ENCODE data around the gene GAL3ST2. TPM values are rescaled to one million over a fixed set of nuclear protein-coding genes. Genes with fewer than 3 reads are reported as not detected.
"Not testable (repeated sequence)": the region's sequence is repeated elsewhere in the genome, so short reads cannot be mapped to it uniquely, and the experiment has no call there.

The GAL3ST2 gene
- total RNA-seq, 1 experiment from 2014 or later: not detected

DNA sequence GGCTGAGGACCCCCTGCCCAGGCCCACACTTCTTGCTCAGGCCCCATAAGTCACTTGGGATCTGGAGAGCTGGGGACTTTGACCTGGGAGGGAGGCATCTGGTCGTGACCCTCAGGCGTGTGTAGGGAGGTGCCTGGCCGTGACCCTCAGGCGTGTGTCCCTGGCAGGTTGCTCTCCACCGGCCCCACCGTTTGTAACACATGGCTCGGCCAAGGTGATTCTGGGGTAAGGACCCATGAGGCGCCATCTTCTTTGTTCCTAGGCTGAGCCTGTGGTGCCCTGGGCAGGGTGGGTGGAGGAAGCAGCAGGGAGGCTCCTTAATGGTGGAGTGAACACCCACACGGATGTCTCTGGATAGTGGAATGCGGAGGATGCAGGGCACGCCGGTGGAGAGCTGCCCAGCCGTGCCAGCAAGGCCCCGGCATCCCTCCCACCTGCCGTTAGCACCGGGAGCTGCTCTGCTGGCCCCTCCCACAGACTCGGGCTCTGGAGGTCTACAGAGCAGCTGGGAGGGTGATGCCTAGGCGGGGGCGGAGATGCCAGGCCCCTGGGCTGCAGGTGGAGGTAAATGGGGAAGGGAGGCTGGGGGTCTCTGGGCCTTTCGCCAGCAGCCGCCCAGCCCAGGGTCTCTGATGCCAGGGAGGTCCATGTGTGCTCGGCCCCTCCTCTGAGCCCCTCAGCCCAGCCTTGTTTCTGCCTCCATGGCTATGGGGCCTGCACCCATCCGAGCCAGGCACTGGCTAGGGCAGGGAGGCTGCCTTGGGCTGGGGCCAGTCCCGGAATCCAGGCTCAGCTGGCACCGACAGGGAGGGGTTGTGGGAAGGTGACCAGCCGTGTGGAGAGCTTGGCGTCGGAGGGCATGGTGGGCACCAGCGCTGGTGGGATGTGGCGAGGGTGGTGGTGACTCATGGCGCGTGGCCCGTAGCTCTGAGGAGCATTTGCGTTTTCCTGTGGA is 1.1 kb upstream of the GAL3ST2 start:
- DNase-seq (ENCODE audit: low read depth, low spot score): no peak
- in situ Hi-C loops (cut with HindIII; ENCODE audit: low pct_unique_long_range_greater_than_20kb, low sequenced_read_pairs): no loop called here

DNA sequence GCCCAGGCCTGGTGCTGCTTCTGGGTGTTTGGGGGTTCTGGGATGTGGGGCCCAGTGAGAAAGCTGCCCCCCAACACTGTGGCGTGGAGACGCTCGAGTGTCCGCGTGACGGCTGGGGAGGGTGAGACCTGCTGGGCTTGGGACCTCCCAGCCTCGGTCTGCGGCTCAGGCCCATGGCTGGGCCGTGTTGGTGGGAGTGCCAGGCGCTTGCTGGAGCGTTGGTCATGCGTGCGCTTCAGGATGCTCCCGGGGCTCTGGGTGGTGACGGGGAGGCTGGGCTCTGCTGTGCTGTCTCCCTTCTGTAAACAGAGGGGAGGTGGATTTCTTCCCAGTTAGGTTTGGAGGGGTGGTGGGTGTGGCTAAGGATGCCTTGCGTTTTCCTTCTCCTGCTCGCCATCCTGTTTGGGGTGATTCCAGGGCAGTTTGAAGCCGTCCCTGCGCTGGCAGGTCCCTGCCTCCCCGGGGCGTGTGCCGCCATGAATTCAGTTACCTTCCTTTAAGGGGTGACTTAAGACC is 606 bp downstream of the GAL3ST2 start:
- no peak for DNase-seq (ENCODE audit: low read depth, low spot score)
- in situ Hi-C loops (cut with HindIII; ENCODE audit: low pct_unique_long_range_greater_than_20kb, low sequenced_read_pairs): no loop called here

DNA sequence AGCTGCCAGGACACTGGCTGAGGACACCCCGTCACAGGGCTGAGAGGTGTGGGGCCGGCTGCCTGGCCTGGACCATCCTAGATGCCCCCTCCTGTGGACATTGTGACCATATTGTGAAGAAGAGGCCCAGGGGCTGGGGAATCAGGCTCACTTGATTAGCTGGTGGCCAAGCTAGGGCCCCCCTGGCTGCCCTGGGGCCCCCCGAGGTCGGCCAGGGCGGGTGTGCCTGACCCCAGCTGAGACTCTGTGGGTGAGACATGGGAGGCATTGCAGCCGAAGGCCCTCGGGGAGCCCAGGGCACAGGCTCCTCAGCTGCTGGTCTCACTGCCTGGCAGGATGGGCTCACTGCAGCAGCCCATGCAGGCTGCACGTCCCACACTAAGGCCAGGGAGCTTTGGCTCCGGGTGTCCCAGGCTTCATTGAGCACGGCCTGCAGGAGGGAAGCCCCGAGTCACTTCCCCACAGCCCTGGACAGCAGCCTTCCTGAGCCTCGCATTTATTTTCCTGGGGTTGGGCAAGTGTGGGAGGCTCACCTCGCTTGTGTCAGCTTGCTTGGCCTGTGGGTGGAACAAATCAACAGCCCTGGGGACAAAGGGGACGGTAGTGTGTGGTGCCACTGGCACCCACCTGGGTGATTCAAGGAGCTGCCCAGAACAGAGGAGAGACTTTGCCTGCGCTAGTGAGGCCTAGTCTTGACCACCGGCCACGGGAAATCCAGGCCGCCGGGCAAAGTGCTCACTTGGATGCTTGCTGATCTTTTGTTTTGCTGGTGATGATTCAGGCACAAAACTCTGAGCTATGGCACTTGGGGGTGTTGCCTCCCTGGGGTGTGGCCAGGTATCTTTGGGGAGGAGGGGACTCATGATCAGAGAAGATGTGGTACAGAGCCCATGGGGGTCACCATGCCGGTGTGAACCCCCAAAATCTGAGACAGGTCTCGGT is 1.3 kb downstream of the GAL3ST2 start:
- DNase-seq (ENCODE audit: low read depth, low spot score): no peak
- in situ Hi-C loops (cut with HindIII; ENCODE audit: low pct_unique_long_range_greater_than_20kb, low sequenced_read_pairs): no loop called here

DNA sequence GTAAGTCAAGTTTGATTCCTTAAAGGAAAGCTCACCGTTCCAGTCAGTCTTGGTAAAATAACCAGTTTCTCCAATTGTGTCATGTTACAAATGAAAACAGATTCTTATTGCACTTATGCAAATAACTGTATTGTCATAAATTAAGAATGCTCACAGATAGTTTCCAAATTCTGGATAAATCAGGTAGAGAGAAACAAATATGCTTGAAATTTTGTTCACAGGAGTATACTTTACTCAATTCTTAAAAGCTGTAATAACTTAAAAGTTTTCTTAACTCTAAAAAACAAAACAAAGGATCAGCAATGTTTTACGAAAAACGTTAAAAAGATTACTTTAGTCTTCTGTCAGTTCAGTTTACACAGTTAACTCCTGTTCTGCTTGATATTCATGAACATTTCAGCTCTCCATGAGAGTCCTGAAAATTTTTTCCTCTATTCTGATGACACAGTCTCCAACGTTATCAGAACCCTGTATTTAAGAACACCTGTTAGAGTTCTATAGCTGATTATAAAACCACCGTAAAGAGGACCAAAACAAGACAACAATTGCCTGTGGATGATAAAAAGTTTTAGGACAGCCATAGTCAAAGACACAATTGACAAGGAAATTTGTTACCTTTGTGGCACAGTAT is 4.4 kb downstream of the GAL3ST2 start:
- in situ Hi-C loops (cut with HindIII; ENCODE audit: low pct_unique_long_range_greater_than_20kb, low sequenced_read_pairs): no loop called here

DNA sequence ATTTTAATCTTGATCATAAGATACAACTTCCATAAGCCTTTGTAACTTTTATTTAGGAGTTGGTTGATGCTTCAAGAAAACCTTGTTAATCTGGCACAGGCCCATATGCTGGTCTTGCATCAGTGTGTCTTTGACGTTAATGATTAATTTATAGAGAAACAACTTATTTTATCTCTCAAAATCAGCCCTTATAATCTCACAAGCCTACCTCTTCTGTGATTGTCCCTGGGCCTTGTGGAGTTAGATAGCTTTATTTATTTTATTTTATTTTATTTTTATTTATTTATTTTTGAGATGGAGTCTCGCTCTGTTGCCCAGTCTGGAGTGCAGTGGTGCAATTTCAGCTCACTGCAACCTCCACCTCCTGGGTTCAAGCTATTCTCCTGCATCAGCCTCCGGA is 5.4 kb downstream of the GAL3ST2 start:
- DNase-seq (ENCODE audit: low read depth, low spot score); in situ Hi-C loops (cut with HindIII; ENCODE audit: low pct_unique_long_range_greater_than_20kb, low sequenced_read_pairs): not testable (repeated sequence)

More for the DNA sequence above, 4.4 kb downstream of the GAL3ST2 start:
- no peak for DNase-seq (ENCODE audit: low read depth, low spot score)

DNA sequence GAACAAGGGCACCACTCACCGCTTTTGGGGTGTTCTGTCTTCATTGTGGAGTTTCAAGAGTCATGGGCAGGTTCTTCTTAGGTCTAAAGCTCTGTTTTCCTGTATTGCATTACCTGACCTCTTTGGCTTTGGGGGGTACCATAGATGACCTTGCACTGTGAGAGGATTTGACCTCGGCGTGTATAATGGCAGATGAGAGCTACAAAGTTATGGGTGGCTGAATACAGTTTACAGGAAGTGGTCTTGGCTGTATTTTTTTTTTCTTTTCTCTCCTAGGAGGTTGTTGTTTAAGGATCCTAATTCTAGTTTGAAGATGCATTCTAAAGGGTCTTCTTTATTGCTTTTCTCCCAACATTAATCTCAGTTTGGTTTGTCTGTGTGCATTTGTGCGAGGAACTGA is 11.5 kb downstream of the GAL3ST2 start:
- DNase-seq (ENCODE audit: low read depth, low spot score): no peak
- in situ Hi-C loops (cut with HindIII; ENCODE audit: low pct_unique_long_range_greater_than_20kb, low sequenced_read_pairs): no loop called here

DNA sequence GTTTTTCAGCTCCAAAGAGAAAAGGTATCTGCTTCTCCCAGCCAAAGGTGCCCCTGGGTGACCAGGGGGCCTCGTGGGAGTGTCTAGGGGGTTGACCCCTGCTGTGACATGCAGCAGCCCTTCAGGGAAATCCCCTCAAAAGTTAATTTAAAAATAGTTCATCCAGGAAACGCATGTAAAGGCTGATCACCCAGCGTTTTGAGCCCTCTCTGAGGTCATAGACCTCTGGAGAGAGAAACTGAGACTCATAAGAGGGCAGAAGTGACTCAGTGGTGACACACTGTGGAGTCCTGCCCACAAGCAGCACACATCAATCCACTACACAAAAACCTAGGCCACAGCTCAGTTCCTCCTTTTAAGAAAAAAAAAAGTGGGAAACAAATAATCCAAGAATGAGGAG is 11.9 kb downstream of the GAL3ST2 start:
- in situ Hi-C loops (cut with HindIII; ENCODE audit: low pct_unique_long_range_greater_than_20kb, low sequenced_read_pairs): no loop called here
- no peak for DNase-seq (ENCODE audit: low read depth, low spot score)

DNA sequence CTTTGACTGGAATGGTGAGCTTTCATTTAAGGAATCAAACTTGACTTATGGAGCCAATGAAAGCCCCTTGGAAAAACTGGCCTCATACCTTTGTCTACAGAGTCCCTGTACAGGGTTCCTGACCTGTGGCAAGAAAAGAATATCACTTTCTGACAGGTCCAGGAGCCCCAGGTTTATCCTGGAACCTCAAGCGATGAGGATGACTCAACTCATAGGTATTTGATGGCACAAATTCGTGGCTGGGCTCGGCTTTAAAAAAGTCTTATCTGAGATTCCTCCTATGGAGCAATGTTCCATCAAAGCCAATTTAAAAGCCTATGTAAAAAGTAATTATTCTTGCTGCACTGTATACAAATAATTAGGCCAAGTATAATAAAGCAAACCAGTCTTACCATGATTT is 14.8 kb downstream of the GAL3ST2 start:
- in situ Hi-C loops (cut with HindIII; ENCODE audit: low pct_unique_long_range_greater_than_20kb, low sequenced_read_pairs); DNase-seq (ENCODE audit: low read depth, low spot score): not testable (repeated sequence)

DNA sequence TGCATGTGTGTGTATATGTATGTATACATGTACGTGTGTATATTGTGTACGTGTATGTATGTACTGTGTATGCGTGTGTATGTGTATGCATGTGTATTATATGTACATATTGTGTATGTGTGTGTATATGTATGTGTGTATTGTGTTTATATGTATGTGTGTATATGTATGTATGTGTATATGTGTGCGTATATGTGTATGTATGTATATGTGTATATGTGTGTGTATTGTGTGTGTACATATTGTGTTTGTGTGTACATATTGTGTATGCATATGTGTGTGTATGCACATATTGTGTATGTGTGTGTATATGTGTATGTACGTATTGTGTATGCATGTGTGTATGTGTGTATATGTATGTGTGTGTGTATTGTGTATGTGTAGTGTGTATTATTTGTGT is 16.8 kb downstream of the GAL3ST2 start:
- DNase-seq (ENCODE audit: low read depth, low spot score): no peak
- in situ Hi-C loops (cut with HindIII; ENCODE audit: low pct_unique_long_range_greater_than_20kb, low sequenced_read_pairs): no loop called here

DNA sequence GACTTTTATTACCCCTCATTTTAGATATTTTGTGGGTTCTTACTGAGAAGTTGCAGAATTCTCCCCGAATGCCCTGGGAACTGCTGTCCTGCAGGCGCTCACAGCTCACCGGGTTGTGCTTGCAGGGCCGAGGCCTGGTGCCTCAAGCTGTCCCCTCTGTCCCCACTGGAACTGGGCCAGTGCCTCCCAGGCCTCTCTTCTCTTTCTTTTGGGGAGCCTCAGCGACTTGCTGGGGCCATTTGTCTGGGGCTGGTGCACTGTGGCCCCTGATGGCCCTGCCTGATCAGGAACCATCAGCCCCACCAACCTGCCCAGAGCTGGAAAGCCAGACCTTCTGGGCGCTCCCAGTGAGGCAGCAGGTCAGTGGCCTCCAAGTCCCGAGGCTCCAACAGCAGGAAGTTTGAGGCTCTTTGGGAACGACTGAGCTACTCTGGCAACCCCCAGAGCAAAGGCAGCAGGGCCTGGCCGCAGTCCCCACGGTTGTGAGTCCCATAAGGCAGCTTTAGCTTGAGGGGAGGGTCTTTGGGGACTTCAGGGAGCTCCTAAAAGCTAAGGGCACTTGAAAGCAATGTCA is 17.7 kb downstream of the GAL3ST2 start:
- in situ Hi-C loops (cut with HindIII; ENCODE audit: low pct_unique_long_range_greater_than_20kb, low sequenced_read_pairs): no loop called here
- DNase-seq (ENCODE audit: low read depth, low spot score): no peak

DNA sequence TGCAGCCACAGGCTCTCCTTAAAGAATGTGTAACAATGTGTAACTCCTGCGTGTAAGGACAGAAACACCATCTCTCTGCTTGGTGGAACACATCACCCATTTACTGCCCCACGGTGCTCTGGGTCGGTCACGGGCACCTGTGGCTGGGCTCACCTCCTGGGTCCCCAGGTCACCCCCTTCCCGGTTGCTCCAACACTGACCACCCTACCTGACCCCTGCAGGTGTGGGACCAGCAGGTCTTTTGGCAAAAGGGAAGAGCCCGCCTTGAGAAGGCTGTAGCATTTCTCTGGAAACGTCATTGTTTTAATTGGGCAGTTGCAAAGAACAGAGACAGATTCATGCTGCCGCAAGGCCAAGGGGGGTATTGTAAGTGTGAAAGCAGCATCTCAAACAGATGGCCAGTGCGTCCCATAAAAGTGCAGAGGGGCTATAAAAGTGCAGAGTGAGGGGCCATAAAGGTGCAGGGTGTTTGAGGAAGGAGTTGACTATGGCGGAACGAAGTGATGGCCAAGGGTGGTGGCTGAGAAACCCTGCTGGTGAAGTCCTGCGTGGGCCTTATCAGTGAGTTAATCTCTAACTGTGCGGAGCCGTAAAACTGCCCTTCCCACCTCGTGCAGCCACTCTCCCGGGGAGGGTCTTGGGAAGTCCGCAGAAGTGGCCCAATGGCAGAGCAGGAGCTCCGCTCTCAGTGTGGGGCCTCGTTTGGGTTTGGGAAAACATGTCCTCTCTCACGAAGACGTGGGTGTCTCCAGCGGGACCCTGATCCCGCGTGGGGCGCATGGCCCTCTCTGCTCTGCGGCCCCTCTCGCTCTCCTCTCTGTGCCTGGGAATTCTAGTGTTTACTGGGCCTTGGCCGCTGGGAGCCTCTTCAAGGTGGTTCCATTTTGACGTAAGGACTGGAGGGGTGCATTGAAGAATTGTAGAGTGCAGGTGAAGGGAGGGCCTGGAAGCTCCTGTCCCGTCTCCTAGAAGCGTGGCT is 18.7 kb downstream of the GAL3ST2 start:
- in situ Hi-C loops (cut with HindIII; ENCODE audit: low pct_unique_long_range_greater_than_20kb, low sequenced_read_pairs): no loop called here
- DNase-seq (ENCODE audit: low read depth, low spot score): no peak

DNA sequence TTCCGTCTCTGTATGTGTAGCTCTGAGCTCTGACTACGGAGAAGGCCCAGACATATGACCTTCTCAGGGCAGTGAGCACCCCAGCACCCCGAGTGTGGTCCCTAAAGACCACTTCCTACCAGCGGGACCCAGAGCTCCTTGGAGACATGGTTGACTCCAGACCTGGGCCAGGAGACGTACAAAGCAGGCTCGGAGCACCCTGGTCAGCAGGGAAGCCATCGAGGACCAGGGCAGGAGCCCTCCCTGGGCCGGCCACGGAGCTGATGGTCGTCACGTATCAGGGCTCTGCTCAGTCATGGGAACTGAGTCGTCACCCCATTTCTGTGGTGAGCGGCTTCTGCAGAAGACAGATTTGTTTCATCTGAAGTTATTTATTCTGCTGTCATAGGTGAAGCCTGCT is 19.6 kb downstream of the GAL3ST2 start:
- in situ Hi-C loops (cut with HindIII; ENCODE audit: low pct_unique_long_range_greater_than_20kb, low sequenced_read_pairs): no loop called here
- no peak for DNase-seq (ENCODE audit: low read depth, low spot score)

DNA sequence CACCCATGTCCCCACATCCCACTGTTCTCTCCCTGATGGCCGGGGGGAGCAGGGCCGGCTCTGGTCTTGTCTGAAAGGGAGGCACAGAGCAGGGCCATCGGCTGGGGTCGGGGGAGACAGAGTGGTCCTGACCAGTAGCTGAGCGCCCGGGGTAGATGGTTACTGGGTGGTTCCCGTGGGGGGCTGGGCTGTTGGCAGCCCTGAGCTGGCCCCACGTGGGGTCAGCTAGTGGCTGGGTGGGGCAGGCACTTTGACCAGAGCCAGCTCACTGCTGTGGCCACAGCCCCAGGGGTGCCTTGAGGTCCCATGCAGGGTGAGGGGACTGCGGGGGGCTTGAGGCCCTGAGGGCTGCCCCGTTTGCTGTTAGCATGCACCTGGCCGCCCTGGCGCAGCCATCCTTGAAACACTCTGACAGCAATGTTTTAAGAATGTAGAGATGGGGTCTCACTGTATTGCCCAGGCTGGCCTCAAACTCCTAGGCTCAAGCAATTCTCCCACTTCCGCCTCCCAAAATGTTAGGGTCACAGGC is 20.1 kb downstream of the GAL3ST2 start:
- in situ Hi-C loops (cut with HindIII; ENCODE audit: low pct_unique_long_range_greater_than_20kb, low sequenced_read_pairs): no loop called here
- DNase-seq (ENCODE audit: low read depth, low spot score): no peak

DNA sequence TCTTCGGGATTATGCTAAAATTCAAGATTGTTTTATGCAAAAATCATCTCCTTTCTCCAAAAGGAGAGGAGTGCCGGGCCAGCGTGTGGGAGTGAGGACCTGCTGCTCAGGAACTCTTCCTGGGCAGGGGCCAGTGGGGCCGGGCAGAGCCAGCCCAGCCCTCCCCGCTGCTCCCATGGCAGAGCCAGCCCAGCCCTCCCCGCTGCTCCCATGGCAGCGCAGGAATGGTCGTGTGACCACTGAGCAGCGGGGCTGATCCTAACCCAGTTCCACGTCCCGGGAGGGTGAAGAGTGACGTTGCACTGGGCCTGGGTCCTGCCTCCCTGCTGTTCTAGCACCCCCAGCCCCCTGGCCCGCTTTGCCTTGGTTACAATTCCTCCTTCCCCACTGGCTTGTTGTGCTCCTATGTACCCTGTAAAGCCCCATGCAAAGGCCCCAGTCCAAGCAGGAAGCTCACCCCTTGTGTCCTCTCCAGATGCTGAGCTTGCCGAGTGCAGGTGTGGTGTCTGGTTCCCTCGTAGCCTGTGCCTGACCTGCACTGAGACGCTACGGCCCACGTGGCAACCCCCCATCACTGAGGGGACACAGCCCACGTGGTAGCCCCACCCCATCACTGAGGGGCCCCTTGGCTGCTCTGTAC is 20.9 kb downstream of the GAL3ST2 start:
- DNase-seq (ENCODE audit: low read depth, low spot score): no peak
- in situ Hi-C loops (cut with HindIII; ENCODE audit: low pct_unique_long_range_greater_than_20kb, low sequenced_read_pairs): no loop called here

DNA sequence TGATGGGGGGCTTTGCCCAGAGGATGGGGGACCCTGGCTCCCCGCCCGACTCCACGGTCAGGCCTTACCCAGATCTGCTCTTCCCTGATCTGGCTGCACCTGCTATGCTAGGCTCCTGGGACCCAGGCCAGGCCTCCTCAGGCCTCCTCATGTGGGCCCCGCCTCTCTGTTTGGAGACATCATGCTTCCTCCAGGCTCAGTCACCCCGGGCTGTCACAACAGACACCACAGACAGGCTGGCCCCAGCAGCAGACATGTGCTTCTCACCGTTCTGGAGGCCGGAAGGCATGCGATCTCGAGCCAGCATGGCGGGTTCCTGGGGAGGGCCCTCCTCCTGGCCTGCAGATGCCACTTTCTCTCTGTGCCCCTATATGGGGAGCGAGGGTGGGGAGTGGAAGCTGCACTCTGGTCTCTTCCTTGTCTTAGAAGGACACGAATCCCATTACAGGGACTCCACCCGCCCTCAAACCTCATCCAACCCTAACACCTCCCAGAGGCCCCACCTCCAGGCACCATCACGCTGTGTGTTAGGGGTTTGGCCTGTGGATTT is 21.5 kb downstream of the GAL3ST2 start:
- no peak for DNase-seq (ENCODE audit: low read depth, low spot score)
- in situ Hi-C loops (cut with HindIII; ENCODE audit: low pct_unique_long_range_greater_than_20kb, low sequenced_read_pairs): no loop called here

Measured in SK-MEL-5 (cell line).